ENCODE results near the gene HBEGF.
A peak's percentile ranks its signal among the peaks of the same experiment; 100 is the strongest.

HBEGF gene, protein sequence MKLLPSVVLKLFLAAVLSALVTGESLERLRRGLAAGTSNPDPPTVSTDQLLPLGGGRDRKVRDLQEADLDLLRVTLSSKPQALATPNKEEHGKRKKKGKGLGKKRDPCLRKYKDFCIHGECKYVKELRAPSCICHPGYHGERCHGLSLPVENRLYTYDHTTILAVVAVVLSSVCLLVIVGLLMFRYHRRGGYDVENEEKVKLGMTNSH

DNA sequence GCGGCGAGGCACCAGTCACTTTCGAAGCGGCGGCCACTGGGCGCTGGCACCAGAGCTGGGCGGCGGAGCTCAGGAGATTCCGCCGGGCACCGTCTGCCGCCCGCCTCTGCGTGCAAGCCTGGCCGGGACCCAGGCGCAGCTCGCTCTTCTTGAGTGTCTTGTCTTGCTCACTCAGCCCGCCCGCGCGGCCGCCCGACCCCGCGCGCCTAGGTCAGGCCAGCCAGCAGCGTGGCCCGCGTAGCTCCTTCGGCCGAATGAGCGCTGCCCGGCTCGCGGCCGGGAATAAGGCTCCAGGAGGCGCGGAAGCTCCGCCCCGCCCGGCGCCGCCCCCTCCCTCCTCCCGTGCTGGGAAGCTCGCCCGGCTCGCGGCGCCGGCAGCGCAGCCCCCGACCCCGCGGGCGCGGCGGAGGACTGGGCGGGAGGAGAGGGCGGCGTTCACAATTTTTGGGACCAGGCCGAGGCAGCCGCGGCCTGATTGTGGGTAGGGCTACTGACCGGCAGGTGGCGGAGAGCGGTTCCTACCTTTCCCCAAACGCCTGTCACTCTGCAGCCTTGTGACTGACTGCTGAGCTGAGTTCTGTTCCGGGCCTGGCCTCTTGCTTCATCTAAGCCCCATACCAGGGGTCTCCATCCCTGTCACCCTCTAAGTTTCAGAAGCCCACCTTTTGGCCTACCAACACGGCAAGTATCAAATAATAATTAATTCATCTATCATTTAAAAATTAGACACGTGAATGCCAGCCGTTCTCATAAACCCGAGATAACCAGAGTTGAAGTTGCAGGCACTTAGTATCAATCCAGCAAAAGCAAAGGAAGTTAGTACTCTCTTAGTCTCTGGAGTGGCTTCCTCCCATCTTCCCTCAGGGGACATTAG is at the start of gene HBEGF:
TSS of gene HBEGF (minus strand) at position 256 of the 874 bp plus-strand sequence. CDS start 275 bp downstream, outside the sequence.
- peak; percentile 65 for DNase-seq

DNA sequence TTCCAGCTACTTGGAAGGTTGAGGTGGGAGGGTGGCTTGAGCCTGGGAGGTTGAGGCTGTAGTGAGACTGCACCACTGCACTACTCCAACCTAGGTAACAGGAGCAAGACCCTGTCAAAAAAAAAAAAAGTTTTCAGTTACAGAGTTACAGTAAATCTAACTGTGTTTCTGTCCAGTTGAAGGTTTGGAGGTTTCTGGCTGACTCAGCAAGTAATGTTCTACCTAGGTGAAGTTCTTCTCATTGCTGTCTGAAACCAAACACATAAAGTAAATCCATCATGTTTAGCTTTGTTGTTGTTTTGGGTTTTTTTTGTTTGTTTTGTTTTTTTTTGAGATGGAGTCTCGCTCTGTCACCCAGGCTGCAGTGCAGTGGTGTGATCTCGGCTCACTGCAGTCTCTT is 47.3 kb upstream of the HBEGF start:
- peak; percentile 37 for DNase-seq

GRCh38 chr5:140391732-140392131 is 45.3 kb upstream of the HBEGF start:
- no peak for DNase-seq

DNA sequence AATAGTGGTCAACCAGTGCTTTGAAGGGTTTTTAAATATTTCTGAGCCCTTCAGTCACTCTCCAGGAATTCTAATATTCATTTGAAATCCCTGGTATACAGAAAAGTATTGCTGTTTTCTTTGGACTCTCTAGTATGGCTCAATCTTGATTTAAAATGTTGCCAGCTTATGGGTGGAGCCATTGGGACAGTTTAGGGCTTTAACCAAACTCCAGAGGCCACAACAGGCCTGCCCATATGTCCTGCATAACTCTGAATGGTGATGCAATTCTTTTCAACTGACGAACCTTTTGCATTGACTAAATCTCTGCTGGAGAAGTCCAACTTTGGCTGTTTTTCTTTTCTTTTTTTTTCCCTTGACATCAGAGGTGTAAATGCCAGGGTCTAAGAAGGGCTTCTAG is 44.9 kb upstream of the HBEGF start:
- DNase-seq: no peak

- DNase-seq: no peak
Observed at GRCh38 chr5:140388052-140388451, 41.6 kb upstream of the HBEGF start.

DNA sequence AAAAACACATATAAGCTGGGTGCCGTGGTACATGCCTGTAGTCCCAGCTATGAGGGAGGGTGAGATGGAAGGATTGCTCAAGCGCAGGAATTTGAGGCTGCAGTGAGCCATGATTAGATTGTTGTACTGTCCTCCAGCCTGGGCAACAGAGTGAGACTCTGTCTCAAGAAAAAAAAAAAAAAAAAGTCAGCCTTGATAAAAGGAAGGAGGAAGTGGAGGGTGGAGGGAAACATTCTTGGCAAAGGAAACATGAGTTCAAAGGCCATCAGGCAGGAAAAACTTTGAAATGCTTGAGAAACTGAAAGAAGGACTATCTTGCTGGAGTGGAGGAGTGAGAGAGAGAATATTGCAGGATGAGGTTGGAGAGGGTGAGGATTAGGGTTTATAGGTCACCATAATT is 36.9 kb upstream of the HBEGF start:
- DNase-seq: no peak

DNA sequence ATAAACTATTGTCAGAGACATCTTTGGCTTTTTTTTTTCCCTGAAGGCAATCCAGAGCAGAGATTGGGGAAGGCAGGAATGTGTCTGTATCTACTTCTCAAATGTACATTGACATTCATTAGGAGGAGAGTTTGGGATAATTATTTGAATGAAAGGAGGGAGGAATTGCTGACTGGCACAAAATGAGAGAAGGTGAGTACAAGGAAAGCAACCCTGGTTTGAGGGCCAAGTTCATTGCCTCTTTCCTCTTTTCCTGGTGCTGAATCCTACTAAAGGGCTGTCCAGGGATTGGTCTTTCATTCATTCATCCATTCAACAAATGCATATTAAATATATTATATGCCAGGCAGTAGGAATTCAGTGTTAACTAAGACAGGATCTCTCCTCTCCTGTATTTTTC is 36.5 kb upstream of the HBEGF start:
- DNase-seq: no peak

GRCh38 chr5:140381972-140382371 is 35.6 kb upstream of the HBEGF start:
- no peak for DNase-seq

DNA sequence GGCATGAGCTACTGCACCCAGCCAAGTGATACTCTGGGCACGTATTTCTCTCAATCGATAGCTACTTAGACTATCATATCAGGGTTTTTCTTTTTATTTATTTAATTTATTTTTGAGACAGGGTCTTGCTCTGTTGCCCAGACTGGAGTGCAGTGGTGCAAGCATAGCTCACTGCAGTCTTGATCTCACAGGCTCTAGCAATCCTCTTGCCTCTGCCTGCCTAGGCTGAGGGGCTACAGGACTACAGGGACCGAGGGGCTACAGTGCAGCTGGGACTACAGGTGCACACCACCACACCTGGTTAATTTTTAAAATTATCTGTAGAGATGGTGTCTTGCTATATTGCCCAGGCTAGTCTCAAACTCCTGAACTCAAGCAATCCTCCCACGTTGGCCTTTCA is 34.9 kb upstream of the HBEGF start:
- DNase-seq: no peak

GRCh38 chr5:140372971-140373487 is 26.6 kb upstream of the HBEGF start:
- DNase-seq: peak; percentile 59

DNA sequence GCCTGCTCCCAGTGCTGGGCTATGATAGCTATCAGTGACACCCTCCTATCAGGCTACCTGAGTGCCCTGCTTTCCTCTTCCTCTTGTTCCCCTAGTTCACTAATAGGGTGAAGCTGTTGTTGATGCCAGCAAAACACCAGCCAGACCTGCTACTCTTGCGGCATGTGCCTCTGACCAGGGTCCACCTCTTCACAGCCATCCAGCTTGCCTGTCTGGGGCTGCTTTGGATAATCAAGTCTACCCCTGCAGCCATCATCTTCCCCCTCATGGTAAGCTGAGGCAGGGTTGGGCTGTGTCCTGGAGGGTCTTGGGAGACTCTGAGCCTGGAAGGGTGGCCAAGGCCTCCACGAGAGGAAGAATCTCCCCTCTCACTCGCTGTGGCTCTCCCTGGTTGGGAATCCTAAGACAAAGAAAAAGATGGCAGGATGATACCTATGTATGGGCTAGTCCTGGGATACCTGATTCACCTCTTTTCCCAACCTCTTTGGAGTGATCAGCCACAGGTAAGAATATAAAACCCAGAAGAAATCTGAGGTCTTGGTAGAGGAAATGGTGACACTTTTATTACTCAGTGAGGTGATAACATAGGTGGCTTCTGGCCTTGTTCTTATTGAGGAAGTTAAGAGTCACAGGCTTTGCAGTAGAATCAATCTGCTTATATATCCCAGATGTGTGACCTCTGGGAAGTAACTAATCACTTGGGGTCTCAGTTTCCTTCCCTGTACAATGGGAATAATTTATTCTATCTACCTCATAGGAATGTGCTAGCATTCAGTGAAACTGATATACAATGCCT is 25.2 kb upstream of the HBEGF start:
- no peak for DNase-seq

DNA sequence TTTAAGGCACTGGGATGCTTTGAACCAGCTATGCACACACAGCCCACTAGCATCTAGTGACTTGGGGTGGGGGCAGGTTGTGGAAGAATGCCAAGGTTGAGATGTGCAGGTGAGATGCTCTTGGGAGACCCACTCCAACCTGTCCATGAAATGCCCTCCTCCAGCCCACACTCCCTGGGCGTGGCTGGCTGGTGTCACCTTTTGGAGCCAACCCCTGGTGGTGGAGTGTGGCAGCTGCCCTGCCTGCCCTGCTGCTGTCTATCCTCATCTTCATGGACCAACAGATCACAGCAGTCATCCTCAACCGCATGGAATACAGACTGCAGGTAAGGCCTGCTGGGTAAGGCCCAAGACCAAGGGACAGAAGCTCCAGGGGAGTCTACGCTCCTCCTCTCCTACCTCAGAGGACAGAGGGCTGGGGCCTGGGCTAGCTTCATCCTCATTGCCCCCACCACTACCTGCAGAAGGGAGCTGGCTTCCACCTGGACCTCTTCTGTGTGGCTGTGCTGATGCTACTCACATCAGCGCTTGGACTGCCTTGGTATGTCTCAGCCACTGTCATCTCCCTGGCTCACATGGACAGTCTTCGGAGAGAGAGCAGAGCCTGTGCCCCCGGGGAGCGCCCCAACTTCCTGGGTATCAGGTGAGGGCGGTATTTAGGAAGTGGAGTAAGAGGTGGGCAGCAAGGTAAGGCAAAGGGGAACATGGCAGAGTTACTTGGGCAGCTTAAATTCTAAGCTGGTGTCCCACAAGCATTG is 21.0 kb upstream of the HBEGF start:
- no peak for DNase-seq

- no peak for DNase-seq
Observed at GRCh38 chr5:140366589-140367255, 20.3 kb upstream of the HBEGF start.

DNA sequence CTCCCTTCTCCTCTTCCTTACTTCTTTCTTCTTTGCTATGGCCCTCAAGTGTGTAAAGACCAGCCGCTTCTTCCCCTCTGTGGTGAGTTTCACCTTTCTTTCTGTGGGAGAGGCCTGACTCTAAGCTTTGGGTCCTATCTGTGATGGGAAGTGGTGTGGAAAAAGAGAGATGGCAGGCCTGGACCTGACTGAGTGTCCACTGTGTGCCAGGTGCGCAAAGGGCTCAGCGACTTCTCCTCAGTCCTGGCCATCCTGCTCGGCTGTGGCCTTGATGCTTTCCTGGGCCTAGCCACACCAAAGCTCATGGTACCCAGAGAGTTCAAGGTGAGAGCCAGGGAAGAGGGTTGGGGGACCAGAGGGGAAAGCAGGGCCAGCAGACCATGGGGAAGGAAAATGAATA is 19.5 kb upstream of the HBEGF start:
- no peak for DNase-seq

- DNase-seq: no peak
Observed at GRCh38 chr5:140365282-140365681, 18.9 kb upstream of the HBEGF start.

DNA sequence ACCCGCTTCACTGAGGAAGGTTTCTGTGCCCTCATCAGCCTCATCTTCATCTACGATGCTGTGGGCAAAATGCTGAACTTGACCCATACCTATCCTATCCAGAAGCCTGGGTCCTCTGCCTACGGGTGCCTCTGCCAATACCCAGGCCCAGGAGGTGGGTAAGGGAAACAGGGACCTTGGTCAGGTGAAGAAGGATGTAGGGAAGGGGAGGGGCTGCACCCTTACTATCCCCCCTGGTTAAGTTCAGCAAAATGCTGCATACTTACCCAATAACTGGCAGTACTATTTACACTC is 18.0 kb upstream of the HBEGF start:
- DNase-seq: no peak

DNA sequence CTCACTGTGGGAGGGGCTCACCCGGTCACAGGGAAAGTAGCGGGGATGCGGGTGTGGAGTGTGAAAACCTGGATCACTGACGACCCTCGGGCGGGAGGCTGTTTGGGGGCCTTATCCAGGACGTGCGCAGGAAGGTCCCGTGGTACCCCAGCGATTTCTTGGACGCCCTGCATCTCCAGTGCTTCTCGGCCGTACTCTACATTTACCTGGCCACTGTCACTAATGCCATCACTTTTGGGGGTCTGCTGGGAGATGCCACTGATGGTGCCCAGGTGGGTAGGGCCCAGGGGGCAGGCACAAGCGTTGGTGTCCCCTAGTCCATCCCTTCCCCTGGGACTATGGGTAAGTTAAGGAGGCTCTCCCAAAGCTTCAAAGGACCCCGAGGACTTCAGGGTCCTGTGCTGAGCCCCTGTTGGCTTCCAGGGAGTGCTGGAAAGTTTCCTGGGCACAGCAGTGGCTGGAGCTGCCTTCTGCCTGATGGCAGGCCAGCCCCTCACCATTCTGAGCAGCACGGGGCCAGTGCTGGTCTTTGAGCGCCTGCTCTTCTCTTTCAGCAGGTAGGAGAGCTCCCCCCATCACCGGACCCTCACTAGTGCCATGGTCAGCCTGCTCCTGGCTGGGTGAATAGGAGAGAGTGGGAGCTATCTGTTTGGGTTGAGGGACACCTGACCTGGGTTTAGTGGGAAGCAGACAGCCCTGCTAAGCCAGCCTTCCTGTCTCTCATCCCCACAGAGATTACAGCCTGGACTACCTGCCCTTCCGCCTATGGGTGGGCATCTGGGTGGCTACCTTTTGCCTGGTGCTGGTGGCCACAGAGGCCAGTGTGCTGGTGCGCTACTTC is 17.4 kb upstream of the HBEGF start:
- DNase-seq: no peak

- peak; percentile 91 for DNase-seq
Observed at GRCh38 chr5:140362875-140363630, 16.6 kb upstream of the HBEGF start.

DNA sequence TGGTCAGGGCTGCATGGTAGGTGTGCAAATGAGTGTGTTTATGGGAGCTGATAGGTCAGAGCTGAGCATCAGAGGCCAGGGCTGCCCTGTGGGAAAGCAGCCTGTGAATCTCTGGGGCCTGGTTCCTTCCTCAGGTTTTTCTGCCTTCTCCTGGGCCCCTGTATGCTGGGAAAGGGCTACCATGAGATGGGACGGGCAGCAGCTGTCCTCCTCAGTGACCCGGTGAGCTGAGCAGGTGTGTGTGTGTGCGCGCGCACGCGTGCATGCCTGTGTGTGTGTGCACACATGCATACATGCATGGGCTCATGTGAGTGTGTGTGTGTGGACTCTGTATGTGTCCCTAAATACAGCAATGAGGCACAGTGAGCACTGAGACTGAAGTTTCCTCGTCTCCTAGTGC is 15.9 kb upstream of the HBEGF start:
- no peak for DNase-seq

DNA sequence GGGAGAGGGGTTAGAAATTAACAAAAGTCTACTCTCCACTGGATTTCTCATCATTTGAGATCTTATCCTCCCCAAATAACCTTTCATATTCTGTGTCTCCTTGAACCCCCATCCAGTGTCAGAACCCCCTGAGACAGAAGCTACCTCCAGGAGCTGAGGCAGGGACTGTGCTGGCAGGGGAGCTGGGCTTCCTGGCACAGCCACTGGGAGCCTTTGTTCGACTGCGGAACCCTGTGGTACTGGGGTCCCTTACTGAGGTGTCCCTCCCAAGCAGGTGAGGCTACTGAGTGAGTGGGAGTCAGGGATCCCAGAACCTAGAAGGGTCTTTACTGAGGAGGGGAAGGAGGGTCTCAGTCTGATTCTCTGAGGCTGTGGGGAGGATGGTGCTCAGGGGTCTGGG is 15.5 kb upstream of the HBEGF start:
- DNase-seq: no peak
